ENCODE results near the gene FOXF1. TPM values are rescaled to one million over a fixed set of nuclear protein-coding genes. Genes with fewer than 3 reads are reported as not detected.

Gene FOXF1
- total RNA-seq, 2 donors from 2014 or later = 4.1 TPM; not detected in 1

GRCh38 chr16:86538196-86538780, 28.0 kb downstream of the FOXF1 start:
- Histone ChIP-seq H3K4me3 (no peak overlapping the region), H3K27ac (no peak overlapping the region), H3K9me3 (no peaks in the 10 kb centered on the region), H3K4me1 (ENCODE audit: control insufficient read depth in 1 of 2, low read depth in 2 of 2) (no peaks in the 10 kb centered on the region), H3K27me3 (replicated peaks; ENCODE audit: insufficient read depth) (no peaks in the 10 kb centered on the region), H3K36me3 (peaks cover 52% of the 10 kb centered on the region)
- TF ChIP-seq, protein P1, sequence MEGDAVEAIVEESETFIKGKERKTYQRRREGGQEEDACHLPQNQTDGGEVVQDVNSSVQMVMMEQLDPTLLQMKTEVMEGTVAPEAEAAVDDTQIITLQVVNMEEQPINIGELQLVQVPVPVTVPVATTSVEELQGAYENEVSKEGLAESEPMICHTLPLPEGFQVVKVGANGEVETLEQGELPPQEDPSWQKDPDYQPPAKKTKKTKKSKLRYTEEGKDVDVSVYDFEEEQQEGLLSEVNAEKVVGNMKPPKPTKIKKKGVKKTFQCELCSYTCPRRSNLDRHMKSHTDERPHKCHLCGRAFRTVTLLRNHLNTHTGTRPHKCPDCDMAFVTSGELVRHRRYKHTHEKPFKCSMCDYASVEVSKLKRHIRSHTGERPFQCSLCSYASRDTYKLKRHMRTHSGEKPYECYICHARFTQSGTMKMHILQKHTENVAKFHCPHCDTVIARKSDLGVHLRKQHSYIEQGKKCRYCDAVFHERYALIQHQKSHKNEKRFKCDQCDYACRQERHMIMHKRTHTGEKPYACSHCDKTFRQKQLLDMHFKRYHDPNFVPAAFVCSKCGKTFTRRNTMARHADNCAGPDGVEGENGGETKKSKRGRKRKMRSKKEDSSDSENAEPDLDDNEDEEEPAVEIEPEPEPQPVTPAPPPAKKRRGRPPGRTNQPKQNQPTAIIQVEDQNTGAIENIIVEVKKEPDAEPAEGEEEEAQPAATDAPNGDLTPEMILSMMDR (IDR thresholded peaks at IDR 0.05) = no peak
- ATAC-seq (ENCODE audit: insufficient number of reproducible peaks, low FRiP score, low read depth) (no peak), DNase-seq (ENCODE audit: low spot score) (no peak)

DNA sequence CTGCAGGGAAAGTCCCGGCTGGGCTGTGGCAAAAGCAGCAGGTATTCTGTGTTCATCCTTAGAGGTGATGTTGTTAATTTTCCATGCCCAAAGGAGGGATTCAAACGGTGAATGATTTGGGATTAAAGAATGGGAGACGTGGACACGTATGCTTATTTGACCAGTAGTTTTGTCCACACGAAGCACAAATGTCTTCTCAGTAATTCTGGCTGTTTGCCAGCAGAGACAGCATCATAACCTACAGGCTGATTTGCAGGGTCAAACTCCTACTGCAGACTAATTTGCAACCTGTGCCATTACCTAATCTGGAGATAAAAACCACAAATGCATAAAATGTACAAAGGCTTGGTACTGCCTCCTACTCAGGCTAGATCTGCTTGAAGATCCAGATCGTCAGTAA, 30.6 kb downstream of the FOXF1 start:
- Histone ChIP-seq H3K4me1 (ENCODE audit: control insufficient read depth in 1 of 2, low read depth in 2 of 2) (no peaks in the 10 kb centered on the region), H3K27me3 (replicated peaks; ENCODE audit: insufficient read depth) (no peaks in the 10 kb centered on the region), H3K36me3 (peaks cover 50% of the 10 kb centered on the region), H3K9me3 (no peaks in the 10 kb centered on the region), H3K27ac (no peak overlapping the region), H3K4me3 (no peak overlapping the region)
- DNase-seq (ENCODE audit: low spot score) (no peak), ATAC-seq (ENCODE audit: insufficient number of reproducible peaks, low FRiP score, low read depth) (no peak)
- TF ChIP-seq, protein P1 (IDR thresholded peaks at IDR 0.05) = no peak

GRCh38 chr16:86541560-86541959, 31.2 kb downstream of the FOXF1 start:
- DNase-seq (ENCODE audit: low spot score) (no peak), ATAC-seq (ENCODE audit: insufficient number of reproducible peaks, low FRiP score, low read depth) (no peak)
- TF ChIP-seq, protein P1 (IDR thresholded peaks at IDR 0.05) = no peak
- Histone ChIP-seq H3K4me3 (no peak overlapping the region), H3K4me1 (ENCODE audit: control insufficient read depth in 1 of 2, low read depth in 2 of 2) (no peaks in the 10 kb centered on the region), H3K9me3 (no peaks in the 10 kb centered on the region), H3K27ac (no peak overlapping the region), H3K36me3 (peaks cover 46% of the 10 kb centered on the region), H3K27me3 (replicated peaks; ENCODE audit: insufficient read depth) (no peaks in the 10 kb centered on the region)

- peaks cover 40% of the 10 kb centered on the region for H3K36me3 ChIP-seq
- TF ChIP-seq, protein P1 (IDR thresholded peaks at IDR 0.05) = no peak
- H3K4me1 ChIP-seq (ENCODE audit: control insufficient read depth in 1 of 2, low read depth in 2 of 2) = no peaks in the 10 kb centered on the region
- no peak overlapping the region for H3K4me3 ChIP-seq
- no peaks in the 10 kb centered on the region for H3K27me3 ChIP-seq (replicated peaks; ENCODE audit: insufficient read depth)
- no peak overlapping the region for H3K27ac ChIP-seq
- DNase-seq (ENCODE audit: low spot score) (no peak), ATAC-seq (ENCODE audit: insufficient number of reproducible peaks, low FRiP score, low read depth) (no peak)
- no peaks in the 10 kb centered on the region for H3K9me3 ChIP-seq
These were observed 32.7 kb downstream of the FOXF1 start for GRCh38 chr16:86542756-86543750.

GRCh38 chr16:86545481-86545880, 35.2 kb downstream of the FOXF1 start:
- ATAC-seq (ENCODE audit: insufficient number of reproducible peaks, low FRiP score, low read depth) (no peak), DNase-seq (ENCODE audit: low spot score) (no peak)
- H3K27ac ChIP-seq = no peak overlapping the region
- no peaks in the 10 kb centered on the region for H3K9me3 ChIP-seq
- peaks cover 30% of the 10 kb centered on the region for H3K36me3 ChIP-seq
- TF ChIP-seq, protein P1 (IDR thresholded peaks at IDR 0.05) = no peak
- no peaks in the 10 kb centered on the region for H3K4me1 ChIP-seq (ENCODE audit: control insufficient read depth in 1 of 2, low read depth in 2 of 2)
- H3K27me3 ChIP-seq (replicated peaks; ENCODE audit: insufficient read depth) = no peaks in the 10 kb centered on the region
- H3K4me3 ChIP-seq = no peak overlapping the region

Measured in thoracic aorta (tissue), 2 donors.